ENCODE results near the gene MBD3L2B.
"Not testable (repeated sequence)": the region's sequence is repeated elsewhere in the genome, so short reads cannot be mapped to it uniquely, and the experiment has no call there.

DNA sequence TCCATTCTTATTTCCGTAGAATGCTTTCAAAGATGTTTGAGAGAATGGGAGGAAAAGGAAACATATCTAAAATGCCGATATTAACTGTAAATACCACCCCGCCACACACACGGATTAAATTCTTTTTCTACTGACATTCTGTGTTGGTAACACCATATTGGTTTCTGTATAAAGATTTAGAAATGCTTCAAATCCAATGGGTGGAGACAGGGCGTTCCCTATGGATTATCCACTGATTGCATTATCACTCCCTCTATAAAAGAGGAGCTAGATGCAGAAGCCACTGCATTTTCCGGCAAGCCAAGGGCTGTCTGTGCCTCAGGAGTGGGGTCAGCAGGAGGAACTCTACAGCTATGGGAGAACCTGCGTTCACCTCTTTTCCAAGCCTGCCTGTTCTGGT, 27.8 kb upstream of the MBD3L2B start, which contains the start of gene MBD3L2:
- TF ChIP-seq, protein P1, sequence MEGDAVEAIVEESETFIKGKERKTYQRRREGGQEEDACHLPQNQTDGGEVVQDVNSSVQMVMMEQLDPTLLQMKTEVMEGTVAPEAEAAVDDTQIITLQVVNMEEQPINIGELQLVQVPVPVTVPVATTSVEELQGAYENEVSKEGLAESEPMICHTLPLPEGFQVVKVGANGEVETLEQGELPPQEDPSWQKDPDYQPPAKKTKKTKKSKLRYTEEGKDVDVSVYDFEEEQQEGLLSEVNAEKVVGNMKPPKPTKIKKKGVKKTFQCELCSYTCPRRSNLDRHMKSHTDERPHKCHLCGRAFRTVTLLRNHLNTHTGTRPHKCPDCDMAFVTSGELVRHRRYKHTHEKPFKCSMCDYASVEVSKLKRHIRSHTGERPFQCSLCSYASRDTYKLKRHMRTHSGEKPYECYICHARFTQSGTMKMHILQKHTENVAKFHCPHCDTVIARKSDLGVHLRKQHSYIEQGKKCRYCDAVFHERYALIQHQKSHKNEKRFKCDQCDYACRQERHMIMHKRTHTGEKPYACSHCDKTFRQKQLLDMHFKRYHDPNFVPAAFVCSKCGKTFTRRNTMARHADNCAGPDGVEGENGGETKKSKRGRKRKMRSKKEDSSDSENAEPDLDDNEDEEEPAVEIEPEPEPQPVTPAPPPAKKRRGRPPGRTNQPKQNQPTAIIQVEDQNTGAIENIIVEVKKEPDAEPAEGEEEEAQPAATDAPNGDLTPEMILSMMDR (IDR thresholded peaks at IDR 0.05): not testable (repeated sequence)
- not testable (repeated sequence) for TF ChIP-seq POLR2AphosphoS5 (IDR thresholded peaks at IDR 0.05)

Measured in prostate gland (tissue), 2 donors.